DMS79 treated with DMSO at 0.1 percent for 48 hours (cell line): ENCODE results near the gene SLC29A1.
"Not testable (repeated sequence)": the region's sequence is repeated elsewhere in the genome, so short reads cannot be mapped to it uniquely, and the experiment has no call there.

Experiments used
- DNase-seq: peaks from one replicate; lab custom pipeline; 2025; lab: John Stamatoyannopoulos, UW

Gene SLC29A1

GRCh38 chr6:44223319-44224028 lies at the start of gene SLC29A1:
TSS of gene SLC29A1 (plus strand) at chr6:44223595. CDS start at chr6:44227314, 3,719 bp downstream.
- peak; percentile 69 for DNase-seq

- DNase-seq, result no peak
Observed at GRCh38 chr6:44176130-44176761, 47.1 kb upstream of the SLC29A1 start.

GRCh38 chr6:44176762-44177509 lies 46.5 kb upstream of the SLC29A1 start:
- DNase-seq, result no peak

GRCh38 chr6:44177691-44178423 lies 45.5 kb upstream of the SLC29A1 start:
- no peak for DNase-seq

GRCh38 chr6:44178424-44179071 lies 44.8 kb upstream of the SLC29A1 start:
- DNase-seq, result no peak

- no peak for DNase-seq
Observed at GRCh38 chr6:44179072-44179536, 44.3 kb upstream of the SLC29A1 start.

GRCh38 chr6:44179648-44180047 lies 43.7 kb upstream of the SLC29A1 start:
- no peak for DNase-seq

- no peak for DNase-seq
Observed at GRCh38 chr6:44180406-44180805, 43.0 kb upstream of the SLC29A1 start.

- no peak for DNase-seq
Observed at GRCh38 chr6:44180886-44181285, 42.5 kb upstream of the SLC29A1 start.

GRCh38 chr6:44181784-44182183 lies 41.6 kb upstream of the SLC29A1 start:
- not testable (repeated sequence) for DNase-seq

- no peak for DNase-seq
Observed at GRCh38 chr6:44182911-44183390, 40.4 kb upstream of the SLC29A1 start.

- no peak for DNase-seq
Observed at GRCh38 chr6:44183783-44184182, 39.6 kb upstream of the SLC29A1 start.

- DNase-seq, result not testable (repeated sequence)
Observed at GRCh38 chr6:44185356-44185755, 38.0 kb upstream of the SLC29A1 start.

GRCh38 chr6:44185953-44186634 lies 37.3 kb upstream of the SLC29A1 start:
- no peak for DNase-seq

GRCh38 chr6:44186635-44187025 lies 36.8 kb upstream of the SLC29A1 start:
- no peak for DNase-seq

- no peak for DNase-seq
Observed at GRCh38 chr6:44188819-44189218, 34.6 kb upstream of the SLC29A1 start.

- DNase-seq, result no peak
Observed at GRCh38 chr6:44189257-44189656, 34.1 kb upstream of the SLC29A1 start.

- no peak for DNase-seq
Observed at GRCh38 chr6:44190715-44191114, 32.7 kb upstream of the SLC29A1 start.

- DNase-seq, result peak; percentile 31
Observed at GRCh38 chr6:44192428-44193041, 30.9 kb upstream of the SLC29A1 start.

GRCh38 chr6:44193307-44193910 lies 30.0 kb upstream of the SLC29A1 start:
- DNase-seq, result no peak
